ENCODE measurements around the gene SLC4A5. TPM values are rescaled to one million over a fixed set of nuclear protein-coding genes. Genes with fewer than 3 reads are reported as not detected.

SLC4A5 gene
- total RNA-seq, 1 donor from 2014 or later = 2.3 TPM

GRCh38 chr2:74304332-74305148, 38.7 kb downstream of the SLC4A5 start:
- Histone ChIP-seq H3K27ac (replicated peaks) (no peak overlapping the region), H3K4me3 (no peak overlapping the region), H3K27me3 (ENCODE audit: low read depth) (no peaks in the 10 kb centered on the region), H3K36me3 (no peaks in the 10 kb centered on the region), H3K4me1 (no peaks in the 10 kb centered on the region), H3K9me3 (replicated peaks) (no peaks in the 10 kb centered on the region)
- intact Hi-C loops (cut with micrococcal nuclease) = no loop called here
- TF ChIP-seq, protein P1, sequence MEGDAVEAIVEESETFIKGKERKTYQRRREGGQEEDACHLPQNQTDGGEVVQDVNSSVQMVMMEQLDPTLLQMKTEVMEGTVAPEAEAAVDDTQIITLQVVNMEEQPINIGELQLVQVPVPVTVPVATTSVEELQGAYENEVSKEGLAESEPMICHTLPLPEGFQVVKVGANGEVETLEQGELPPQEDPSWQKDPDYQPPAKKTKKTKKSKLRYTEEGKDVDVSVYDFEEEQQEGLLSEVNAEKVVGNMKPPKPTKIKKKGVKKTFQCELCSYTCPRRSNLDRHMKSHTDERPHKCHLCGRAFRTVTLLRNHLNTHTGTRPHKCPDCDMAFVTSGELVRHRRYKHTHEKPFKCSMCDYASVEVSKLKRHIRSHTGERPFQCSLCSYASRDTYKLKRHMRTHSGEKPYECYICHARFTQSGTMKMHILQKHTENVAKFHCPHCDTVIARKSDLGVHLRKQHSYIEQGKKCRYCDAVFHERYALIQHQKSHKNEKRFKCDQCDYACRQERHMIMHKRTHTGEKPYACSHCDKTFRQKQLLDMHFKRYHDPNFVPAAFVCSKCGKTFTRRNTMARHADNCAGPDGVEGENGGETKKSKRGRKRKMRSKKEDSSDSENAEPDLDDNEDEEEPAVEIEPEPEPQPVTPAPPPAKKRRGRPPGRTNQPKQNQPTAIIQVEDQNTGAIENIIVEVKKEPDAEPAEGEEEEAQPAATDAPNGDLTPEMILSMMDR (IDR thresholded peaks at IDR 0.05; ENCODE audit: borderline replicate concordance) = no peak
- DNase-seq = no peak

DNA sequence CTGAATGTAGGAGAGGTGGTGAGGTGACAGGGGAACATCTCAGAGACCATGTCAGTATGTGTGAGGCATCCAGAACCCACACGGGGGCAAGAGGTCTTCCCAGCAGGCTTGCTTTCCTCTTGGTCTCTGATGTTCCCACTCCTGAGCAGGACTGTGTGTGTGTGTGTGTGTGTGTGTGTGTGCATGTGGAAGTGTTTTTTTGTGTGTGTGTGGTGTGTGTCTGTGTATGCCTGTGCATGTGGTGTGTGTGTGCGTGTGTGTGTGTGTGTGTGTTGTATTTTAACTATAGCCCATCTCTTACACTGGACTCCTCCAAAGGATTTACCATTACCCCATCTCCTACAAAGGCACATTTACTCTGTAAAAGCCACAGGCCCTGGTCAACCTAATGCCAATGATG, 40.4 kb downstream of the SLC4A5 start:
- TF ChIP-seq, protein P1 (IDR thresholded peaks at IDR 0.05; ENCODE audit: borderline replicate concordance) = no peak
- H3K4me1 ChIP-seq = no peaks in the 10 kb centered on the region
- H3K4me3 ChIP-seq = no peak overlapping the region
- H3K36me3 ChIP-seq = peaks cover 8% of the 10 kb centered on the region
- H3K27ac ChIP-seq (replicated peaks) = no peak overlapping the region
- H3K9me3 ChIP-seq (replicated peaks) = peaks cover 8% of the 10 kb centered on the region
- DNase-seq = no peak
- no peaks in the 10 kb centered on the region for H3K27me3 ChIP-seq (ENCODE audit: low read depth)
- intact Hi-C loops (cut with micrococcal nuclease) = no loop called here

DNA sequence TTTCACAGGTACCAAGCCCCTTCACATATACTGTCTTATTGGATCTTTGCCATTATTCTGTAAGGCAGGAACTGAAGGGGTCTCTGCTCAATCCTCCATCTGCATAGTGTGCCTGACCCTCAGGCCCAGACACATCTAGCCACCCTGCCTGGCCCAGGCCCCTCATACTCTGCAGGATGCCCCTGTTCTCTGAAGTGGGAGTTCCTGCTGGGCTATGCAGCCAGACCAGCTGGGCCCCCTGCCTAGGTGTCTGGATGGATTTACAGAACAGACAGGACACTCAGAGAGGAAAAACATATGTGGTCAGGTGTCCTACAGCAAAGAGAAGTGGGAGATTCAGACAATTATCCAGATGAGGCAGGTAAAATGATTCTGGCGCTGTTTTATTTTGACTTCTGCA, 42.0 kb downstream of the SLC4A5 start:
- no peak overlapping the region for H3K4me3 ChIP-seq
- no peak overlapping the region for H3K27ac ChIP-seq (replicated peaks)
- TF ChIP-seq, protein P1 (IDR thresholded peaks at IDR 0.05; ENCODE audit: borderline replicate concordance) = no peak
- DNase-seq = no peak
- H3K36me3 ChIP-seq = peaks cover 8% of the 10 kb centered on the region
- H3K9me3 ChIP-seq (replicated peaks) = peaks cover 9% of the 10 kb centered on the region
- no peaks in the 10 kb centered on the region for H3K4me1 ChIP-seq
- intact Hi-C loops (cut with micrococcal nuclease) = no loop called here
- no peaks in the 10 kb centered on the region for H3K27me3 ChIP-seq (ENCODE audit: low read depth)

GRCh38 chr2:74300506-74300905, 42.7 kb downstream of the SLC4A5 start:
- Histone ChIP-seq H3K27ac (replicated peaks) (no peak overlapping the region), H3K9me3 (replicated peaks) (peaks cover 9% of the 10 kb centered on the region), H3K4me3 (no peak overlapping the region), H3K27me3 (ENCODE audit: low read depth) (no peaks in the 10 kb centered on the region), H3K4me1 (no peaks in the 10 kb centered on the region), H3K36me3 (peaks cover 8% of the 10 kb centered on the region)
- TF ChIP-seq, protein P1 (IDR thresholded peaks at IDR 0.05; ENCODE audit: borderline replicate concordance) = no peak
- intact Hi-C loops (cut with micrococcal nuclease) = no loop called here
- DNase-seq = no peak

- TF ChIP-seq, protein P1 (IDR thresholded peaks at IDR 0.05; ENCODE audit: borderline replicate concordance) = no peak
- intact Hi-C loops (cut with micrococcal nuclease) = no loop called here
These were observed 45.3 kb downstream of the SLC4A5 start for GRCh38 chr2:74297950-74298349.

More at GRCh38 chr2:74297950-74298349, 45.3 kb downstream of the SLC4A5 start:
- H3K27ac ChIP-seq (replicated peaks) = no peak overlapping the region
- H3K36me3 ChIP-seq = peaks cover 11% of the 10 kb centered on the region
- no peak for DNase-seq
- H3K27me3 ChIP-seq (ENCODE audit: low read depth) = no peaks in the 10 kb centered on the region
- H3K9me3 ChIP-seq (replicated peaks) = peaks cover 9% of the 10 kb centered on the region
- peaks cover 9% of the 10 kb centered on the region for H3K4me1 ChIP-seq
- no peak overlapping the region for H3K4me3 ChIP-seq
